GM10266 (cell line): ENCODE measurements around the gene PPP4R2.

Source experiments
- DNase-seq: peaks from one replicate; pipeline ENCODE4 v3.0.0; 2012; ENCODE audit errors: extremely low spot score
- TF ChIP-seq, protein P1 (sequence below): IDR thresholded peaks from 2 replicates; pipeline ENCODE4 v1.5.1; 2012; ENCODE audit warnings: mild to moderate bottlenecking, low read depth; ENCODE audit not compliant: control insufficient read depth, insufficient read depth; ENCODE audit errors: missing control alignments

The PPP4R2 gene

DNA sequence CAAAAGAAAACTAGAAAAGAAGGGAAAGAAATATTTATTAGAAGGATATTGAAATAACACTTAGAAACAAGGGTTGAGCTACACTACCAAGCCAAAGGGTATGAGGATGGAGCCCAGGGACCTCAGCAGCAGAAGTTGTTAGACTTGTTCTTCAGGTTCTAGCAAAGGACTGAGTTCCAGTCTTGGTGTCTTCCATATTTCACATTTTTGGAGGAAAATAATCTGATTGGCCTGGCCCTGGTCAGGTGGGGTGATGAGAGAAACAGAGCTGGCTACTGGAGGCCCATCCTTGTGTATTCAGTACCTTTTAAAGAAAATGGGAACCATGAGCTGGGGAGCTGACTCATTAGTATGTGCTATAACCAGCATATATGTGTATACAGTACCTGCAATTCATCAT, 28.2 kb downstream of the PPP4R2 start:
- DNase-seq, result no peak
- TF ChIP-seq, protein P1, sequence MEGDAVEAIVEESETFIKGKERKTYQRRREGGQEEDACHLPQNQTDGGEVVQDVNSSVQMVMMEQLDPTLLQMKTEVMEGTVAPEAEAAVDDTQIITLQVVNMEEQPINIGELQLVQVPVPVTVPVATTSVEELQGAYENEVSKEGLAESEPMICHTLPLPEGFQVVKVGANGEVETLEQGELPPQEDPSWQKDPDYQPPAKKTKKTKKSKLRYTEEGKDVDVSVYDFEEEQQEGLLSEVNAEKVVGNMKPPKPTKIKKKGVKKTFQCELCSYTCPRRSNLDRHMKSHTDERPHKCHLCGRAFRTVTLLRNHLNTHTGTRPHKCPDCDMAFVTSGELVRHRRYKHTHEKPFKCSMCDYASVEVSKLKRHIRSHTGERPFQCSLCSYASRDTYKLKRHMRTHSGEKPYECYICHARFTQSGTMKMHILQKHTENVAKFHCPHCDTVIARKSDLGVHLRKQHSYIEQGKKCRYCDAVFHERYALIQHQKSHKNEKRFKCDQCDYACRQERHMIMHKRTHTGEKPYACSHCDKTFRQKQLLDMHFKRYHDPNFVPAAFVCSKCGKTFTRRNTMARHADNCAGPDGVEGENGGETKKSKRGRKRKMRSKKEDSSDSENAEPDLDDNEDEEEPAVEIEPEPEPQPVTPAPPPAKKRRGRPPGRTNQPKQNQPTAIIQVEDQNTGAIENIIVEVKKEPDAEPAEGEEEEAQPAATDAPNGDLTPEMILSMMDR, result no peak

DNA sequence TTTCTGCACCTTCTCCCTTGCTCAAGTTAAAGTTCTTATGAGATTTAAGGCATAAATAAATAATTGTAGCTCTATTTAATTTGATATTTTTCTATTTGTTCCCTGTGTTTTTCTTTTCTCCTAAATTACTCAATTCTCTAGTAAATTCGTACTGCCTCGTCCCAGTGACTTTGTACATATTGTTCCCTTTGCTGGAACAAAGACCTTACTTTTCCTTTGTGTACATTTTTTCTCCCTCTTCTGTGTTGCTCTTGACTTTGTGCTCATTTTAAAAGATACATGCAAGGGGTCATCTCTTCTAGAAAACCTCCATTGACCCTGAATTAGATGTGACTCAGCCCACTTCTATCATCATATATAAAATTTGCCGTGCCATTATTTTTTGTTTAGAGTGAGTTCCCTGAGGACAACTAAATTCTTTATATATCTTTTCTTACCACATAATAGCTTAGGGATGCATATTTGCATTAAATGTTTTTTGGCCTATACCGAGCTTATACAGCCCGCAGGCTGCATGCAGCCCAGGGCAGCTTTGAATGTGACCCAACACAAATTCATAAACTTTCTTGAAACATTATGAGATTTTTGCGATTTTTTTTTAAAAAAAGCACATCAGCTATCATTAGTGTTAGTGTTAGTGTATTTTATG, 29.6 kb downstream of the PPP4R2 start:
- DNase-seq, result no peak
- TF ChIP-seq, protein P1, result no peak

DNA sequence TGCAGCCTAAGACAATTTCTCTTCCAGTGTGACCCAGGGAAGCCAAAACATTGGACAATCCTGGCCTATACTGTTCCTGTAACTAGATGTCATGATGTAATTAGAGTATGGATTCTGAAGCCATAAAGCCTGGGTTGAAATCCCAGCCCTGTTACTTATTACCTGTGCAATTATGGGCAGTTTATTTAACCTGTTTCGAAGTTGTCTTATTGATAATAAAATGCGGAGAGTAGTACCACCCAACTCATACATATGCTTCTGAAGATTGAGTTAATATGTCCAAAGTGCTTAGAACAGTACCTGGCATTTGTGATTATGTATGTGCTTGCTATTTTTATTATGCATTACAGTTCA, 30.1 kb downstream of the PPP4R2 start:
- DNase-seq, result no peak
- TF ChIP-seq, protein P1, result no peak

DNA sequence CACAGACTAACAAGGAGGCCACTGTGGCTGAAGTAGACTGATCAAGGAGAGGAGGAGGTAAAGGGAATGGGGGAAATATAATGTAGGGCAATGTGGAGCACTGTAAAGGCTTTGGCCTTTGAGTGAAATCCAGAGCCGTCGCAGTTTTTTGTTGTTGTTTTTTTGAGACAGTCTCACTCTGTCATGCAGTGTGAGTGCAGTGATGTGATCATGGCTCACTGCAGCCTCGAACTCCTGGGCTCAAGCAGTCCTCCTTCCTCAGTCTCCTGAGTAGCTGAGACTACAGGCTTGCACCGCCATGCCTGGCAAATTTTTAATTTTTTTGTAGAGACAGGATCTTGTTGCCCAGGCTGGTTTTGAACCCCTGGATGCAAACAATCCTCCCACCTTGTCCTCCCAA, 32.2 kb downstream of the PPP4R2 start:
- no peak for DNase-seq
- TF ChIP-seq, protein P1, result no peak

DNA sequence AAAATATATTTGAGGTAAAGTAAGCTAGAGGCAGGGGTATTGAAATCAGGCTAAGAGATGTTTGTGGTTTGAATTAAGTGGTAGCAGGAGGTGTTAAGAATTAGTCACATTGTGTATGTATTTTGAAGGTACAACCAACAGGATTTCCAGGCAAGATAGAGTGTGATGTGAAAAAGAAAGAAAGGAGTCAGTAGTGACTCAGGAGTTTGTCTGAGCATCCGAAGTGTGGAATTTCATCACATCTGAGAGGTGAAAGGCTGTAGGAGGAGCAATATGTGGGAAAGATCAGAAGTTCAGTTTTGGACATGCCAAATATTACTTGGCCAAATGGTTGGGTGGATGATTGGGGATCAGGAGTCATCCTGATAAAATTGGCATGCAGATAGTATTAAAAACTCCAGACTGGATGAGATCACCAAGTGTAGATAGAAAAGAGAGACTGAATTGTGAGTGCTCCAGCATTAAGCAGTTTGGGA, 32.7 kb downstream of the PPP4R2 start:
- no peak for DNase-seq
- TF ChIP-seq, protein P1, result no peak

DNA sequence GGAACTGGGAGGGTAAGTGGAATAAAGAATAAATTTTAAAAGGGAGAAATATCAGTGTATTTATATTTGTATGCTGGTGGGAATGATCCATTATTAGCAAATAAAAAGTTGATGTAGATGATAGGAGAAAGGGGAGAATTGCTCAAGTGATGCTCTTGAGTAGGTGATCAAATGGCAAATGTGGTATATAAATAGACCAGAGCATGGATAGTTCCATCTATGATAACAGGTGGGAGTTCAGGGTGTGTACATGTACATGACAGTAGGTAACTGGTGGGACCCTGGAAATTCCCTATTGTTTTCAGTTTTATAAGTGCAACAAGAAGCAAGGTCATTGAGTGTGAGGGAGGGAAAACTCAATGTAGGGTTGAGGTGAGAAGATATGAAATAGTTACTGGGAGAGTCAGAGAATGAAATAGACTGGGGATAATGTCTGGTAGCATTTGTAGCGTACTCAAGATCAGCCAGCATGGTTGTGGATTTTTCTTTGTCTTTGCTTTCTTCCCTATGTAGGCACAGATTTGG, 33.5 kb downstream of the PPP4R2 start:
- DNase-seq, result no peak
- TF ChIP-seq, protein P1, result no peak

DNA sequence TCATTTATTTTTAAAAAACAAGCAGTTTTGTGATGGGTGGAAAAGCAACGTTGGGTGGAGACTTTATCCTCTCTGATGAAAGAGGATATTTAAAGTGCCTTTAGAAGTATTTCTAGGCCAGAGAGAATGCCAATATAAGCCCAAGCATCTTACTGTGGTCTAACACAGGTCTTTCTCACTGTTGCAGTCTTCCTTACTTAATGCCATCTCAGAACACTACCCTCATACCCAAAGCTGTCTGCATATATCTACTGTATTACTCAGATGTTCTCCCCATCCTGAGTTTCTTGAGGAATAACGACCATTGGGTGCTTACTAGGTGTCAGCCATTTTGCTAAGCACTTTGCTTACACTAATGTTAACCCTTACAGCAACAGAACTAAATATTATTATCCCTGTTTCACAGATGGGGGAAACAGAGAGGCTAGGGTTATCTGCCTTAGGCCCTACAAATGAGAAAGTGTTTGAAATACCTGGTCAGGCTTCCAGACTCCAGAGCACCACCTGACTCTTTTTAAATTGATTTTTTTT, 35.0 kb downstream of the PPP4R2 start:
- no peak for DNase-seq
- TF ChIP-seq, protein P1, result no peak
